GM13976 (cell line): ENCODE results near the gene TBX1.

Experiments
- DNase-seq: peaks from one replicate; pipeline ENCODE4 v3.0.0; 2012; ENCODE audit warnings: low spot score
- in situ Hi-C: fragments of 300-500 bp; cut with MboI; formaldehyde crosslinking; loops from one replicate; pipeline ENCODE4 v1.12.0; 2022; ENCODE audit warnings: low sequenced_read_pairs, mixed read lengths, inconsistent platforms; ENCODE audit not compliant: unreplicated experiment
- TF ChIP-seq, protein P1 (sequence below): IDR thresholded peaks from 2 replicates; pipeline ENCODE4 v1.5.1; 2012; ENCODE audit warnings: borderline replicate concordance, mild to moderate bottlenecking; ENCODE audit not compliant: insufficient read depth; ENCODE audit errors: extremely low read depth, missing control alignments, control extremely low read depth

The TBX1 gene

DNA sequence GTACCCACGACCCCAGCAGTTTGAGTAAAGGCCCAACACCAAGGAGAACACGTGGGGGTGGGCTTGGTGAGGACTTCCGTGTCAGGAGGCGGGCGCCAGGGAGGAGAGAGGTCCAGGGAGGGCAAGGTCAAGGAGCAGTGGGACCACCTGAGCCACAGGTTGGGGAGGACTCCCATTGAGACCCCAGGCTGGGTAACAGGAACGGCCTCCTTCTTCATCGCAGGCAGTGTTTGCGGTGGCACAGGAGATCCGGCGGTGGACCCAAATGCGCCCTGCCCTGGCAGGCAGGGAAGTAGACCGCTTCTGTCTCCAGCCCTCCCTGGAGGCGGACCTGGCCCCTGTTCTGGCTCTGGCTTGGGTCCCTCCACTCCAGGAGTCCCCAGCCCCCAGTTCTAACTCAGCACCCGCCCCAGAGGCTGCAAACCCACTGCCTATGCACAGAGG lies 5.9 kb upstream of the TBX1 start:
- in situ Hi-C loops: no loop called here
- TF ChIP-seq, protein P1, sequence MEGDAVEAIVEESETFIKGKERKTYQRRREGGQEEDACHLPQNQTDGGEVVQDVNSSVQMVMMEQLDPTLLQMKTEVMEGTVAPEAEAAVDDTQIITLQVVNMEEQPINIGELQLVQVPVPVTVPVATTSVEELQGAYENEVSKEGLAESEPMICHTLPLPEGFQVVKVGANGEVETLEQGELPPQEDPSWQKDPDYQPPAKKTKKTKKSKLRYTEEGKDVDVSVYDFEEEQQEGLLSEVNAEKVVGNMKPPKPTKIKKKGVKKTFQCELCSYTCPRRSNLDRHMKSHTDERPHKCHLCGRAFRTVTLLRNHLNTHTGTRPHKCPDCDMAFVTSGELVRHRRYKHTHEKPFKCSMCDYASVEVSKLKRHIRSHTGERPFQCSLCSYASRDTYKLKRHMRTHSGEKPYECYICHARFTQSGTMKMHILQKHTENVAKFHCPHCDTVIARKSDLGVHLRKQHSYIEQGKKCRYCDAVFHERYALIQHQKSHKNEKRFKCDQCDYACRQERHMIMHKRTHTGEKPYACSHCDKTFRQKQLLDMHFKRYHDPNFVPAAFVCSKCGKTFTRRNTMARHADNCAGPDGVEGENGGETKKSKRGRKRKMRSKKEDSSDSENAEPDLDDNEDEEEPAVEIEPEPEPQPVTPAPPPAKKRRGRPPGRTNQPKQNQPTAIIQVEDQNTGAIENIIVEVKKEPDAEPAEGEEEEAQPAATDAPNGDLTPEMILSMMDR: no peak

GRCh38 chr22:19755145-19755710 lies 5.3 kb upstream of the TBX1 start:
- TF ChIP-seq, protein P1: no peak
- in situ Hi-C loops: no loop called here
- no peak for DNase-seq

More for the DNA sequence above, 5.9 kb upstream of the TBX1 start:
- DNase-seq: no peak

DNA sequence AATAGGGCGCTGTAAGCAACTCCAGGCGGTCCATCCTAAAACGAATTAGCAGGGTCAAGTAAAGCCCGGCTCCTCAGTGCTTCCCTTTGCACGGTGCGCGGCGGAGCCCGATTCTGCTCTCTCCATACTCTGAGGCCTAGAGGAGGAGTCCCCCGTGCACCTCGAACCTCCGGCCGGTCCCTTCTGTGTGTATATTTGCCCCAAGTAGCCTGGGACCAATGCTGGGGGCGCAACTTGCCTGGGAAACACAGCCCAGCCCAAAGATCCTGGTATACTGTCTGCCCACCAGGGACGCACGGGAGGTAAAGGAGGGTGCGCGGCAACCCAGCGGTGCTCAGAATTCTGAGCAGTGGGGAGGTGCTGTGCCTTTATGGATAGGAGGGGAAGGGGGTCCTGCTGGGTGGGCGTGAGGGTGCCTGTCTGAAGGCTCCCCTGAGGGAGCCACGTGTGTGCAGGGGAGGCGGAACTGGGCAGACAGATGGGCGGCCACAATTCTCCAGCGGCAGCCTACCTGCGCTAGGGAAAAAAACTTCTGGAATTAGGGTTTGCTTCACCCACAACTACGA lies 4.8 kb upstream of the TBX1 start:
- in situ Hi-C loops: no loop called here
- no peak for DNase-seq
- TF ChIP-seq, protein P1: no peak

DNA sequence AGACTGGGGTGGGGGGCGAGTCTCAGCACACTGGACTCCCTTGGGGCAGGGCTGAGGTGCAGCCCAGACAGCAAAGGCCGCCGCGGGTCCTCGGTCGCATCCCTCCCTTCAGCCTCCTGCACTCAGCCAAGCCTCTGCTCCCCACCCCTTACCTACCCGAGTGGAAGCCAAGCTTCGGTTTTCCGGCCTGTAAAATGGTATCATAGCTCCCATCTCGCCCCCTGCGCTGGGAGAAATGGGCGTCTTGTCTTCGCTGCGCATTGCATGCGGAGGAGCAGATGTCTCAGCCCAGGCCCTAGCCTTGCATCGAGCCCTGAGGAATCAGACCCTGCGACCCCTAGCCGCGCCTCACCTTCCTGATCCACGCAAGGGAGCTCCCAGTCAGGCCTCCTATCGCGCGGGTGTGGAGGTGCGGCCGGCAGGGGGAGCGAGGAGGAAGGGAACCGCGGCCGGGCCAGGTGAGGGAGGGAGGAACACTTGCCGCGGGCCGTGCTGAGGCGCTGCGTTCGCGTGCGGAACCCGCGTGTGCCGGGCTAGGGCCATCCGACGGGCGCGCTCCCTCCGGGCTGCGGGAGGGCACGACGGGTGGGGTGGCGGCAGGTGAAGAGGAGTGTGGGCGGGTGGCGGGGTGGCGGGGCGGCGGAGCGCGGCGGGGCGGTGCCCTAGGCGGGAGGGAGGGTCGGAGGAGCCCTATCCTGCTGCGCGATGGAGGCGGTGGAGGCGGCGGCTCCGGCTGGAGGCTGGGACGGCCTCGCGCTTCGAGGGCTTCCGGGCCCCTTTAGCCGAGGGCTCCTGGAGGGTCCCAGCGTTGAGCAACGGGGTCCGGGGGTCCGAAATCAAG lies 4.1 kb upstream of the TBX1 start:
- peak; percentile 86 for DNase-seq
- in situ Hi-C loops: no loop called here
- TF ChIP-seq, protein P1: peak; percentile 62

GRCh38 chr22:19757140-19757984 lies 3.2 kb upstream of the TBX1 start:
- TF ChIP-seq, protein P1: no peak
- no peak for DNase-seq
- in situ Hi-C loops: no loop called here

DNA sequence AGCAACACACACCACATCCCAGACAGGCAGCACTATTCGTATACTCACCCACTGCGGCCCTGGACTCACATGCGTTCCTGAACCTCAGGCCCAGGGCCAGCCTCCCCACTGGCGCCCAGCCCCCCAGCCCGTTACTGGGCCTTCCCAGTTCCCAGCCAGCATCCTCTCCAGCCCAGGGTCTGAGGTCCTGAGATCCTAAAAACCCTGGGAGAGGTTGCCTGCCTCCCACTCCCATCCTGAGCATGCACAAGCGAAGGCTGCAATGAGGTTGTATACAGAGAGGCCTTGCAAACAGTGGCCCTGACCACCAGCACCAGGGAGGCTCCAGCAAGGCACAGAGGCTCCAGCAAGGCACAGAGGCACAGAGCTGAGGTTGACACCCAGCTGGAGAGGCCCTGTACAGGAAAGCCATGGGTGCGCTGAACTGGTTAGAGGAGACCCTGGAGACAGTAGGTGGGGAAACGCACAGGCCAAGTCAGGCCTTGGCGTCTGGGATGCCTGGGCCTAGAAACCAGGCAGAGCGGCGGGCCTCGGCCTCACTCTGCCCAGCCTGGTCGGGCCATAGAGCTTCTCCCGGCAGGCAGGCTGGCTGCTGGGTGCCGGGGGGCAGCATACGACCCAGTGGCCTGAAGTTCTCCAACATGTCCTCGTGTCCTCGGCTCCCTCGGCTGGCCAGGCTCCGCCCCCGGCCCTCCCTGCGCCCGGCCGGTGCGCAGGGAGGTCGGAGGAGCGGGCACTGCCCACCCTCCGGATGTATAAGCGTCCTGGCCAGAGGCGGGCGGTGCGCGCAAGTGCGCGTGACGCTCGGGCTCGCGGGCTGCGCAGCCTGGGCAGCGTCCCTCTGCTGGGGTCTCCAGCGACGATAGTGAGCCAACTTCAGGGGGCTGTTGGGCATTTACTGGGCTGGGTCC lies 2.3 kb upstream of the TBX1 start:
- DNase-seq: no peak
- TF ChIP-seq, protein P1: no peak
- in situ Hi-C loops: no loop called here
